BJ (cell line): ENCODE data around the gene FARP2. TPM values are rescaled to one million over a fixed set of nuclear protein-coding genes. Genes with fewer than 3 reads are reported as not detected.

ENCODE experiments used
- CTCF ChIA-PET: fragments of 350-600 bp; formaldehyde crosslinking; extraction: SDS; loops from one replicate; lab custom pipeline; 2021; ENCODE audit warnings: antibody characterized with exemption, inconsistent platforms; lab: Yijun Ruan, JAX
- POLR2A ChIA-PET: fragments of 300-600 bp; sonication (Branson Sonifier 250); formaldehyde crosslinking; extraction: SDS; loops from one replicate; lab custom pipeline; 2021; ENCODE audit warnings: antibody characterized with exemption; lab: Charles Lee
- DNase-seq: peaks from one replicate; pipeline ENCODE4 v3.0.0-alpha.2; 2011; ENCODE audit warnings: low read depth
- H3K27me3 ChIP-seq: 2 replicates; pipeline ENCODE4 v1.6.0; 2011; ENCODE audit warnings: low read length; ENCODE audit not compliant: control insufficient read depth, insufficient read depth
- H3K36me3 ChIP-seq: 2 replicates; pipeline ENCODE4 v1.5.1; 2011; ENCODE audit warnings: low read length; ENCODE audit not compliant: control insufficient read depth, insufficient read depth
- H3K4me3 ChIP-seq: 2 replicates; pipeline ENCODE4 v1.5.1; 2011; ENCODE audit warnings: low read depth, mild to moderate bottlenecking, control low read depth, low read length
- polyA plus RNA-seq: library from polyadenylated mRNA; depleted of rRNA; stranded (reverse); fragments of >200 nt; gene quantifications from 2 replicates; pipeline ENCODE4 v1.2.3, GENCODE V29; 2011; rRNA removed
- small RNA-seq: library from RNA; depleted of rRNA; stranded (forward); fragments of <200 nt; gene quantifications from one replicate; pipeline ENCODE3, GENCODE V24; 2012; ENCODE audit warnings: low replicate concordance, low read depth; ENCODE audit not compliant: insufficient read length
- TF ChIP-seq, protein P1 (sequence below): IDR thresholded peaks from 2 replicates; pipeline ENCODE4 v1.5.1; 2011; ENCODE audit warnings: low read depth, mild to moderate bottlenecking, control low read depth, inconsistent platforms, low read length, moderate library complexity; ENCODE audit not compliant: insufficient read depth

The FARP2 gene
- polyA plus RNA-seq, 1 experiment, result 28.7 TPM

DNA sequence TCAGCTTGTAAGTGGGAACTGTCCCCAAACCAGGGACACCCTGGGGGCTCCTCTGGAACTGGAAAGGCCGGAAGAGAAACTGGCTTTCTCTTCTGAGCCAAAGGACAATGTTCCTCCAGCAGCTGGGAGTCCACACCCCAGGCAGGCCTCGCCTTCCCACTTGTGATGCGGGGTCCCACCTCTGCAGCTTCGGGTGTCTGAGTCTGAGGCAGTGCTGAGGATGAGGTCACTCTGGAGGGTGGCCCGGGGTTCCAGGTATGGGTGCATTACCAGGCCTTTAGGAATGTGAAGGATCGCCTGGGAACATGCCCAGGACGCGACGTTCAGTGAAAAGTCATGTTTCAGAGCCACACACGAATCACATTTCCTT is 184.3 kb downstream of the FARP2 start:
- no peaks in the 10 kb centered on the region for H3K27me3 ChIP-seq
- ChIA-PET CTCF (no interaction called here), POLR2A (no interaction called here)
- DNase-seq, result no peak
- TF ChIP-seq, protein P1, sequence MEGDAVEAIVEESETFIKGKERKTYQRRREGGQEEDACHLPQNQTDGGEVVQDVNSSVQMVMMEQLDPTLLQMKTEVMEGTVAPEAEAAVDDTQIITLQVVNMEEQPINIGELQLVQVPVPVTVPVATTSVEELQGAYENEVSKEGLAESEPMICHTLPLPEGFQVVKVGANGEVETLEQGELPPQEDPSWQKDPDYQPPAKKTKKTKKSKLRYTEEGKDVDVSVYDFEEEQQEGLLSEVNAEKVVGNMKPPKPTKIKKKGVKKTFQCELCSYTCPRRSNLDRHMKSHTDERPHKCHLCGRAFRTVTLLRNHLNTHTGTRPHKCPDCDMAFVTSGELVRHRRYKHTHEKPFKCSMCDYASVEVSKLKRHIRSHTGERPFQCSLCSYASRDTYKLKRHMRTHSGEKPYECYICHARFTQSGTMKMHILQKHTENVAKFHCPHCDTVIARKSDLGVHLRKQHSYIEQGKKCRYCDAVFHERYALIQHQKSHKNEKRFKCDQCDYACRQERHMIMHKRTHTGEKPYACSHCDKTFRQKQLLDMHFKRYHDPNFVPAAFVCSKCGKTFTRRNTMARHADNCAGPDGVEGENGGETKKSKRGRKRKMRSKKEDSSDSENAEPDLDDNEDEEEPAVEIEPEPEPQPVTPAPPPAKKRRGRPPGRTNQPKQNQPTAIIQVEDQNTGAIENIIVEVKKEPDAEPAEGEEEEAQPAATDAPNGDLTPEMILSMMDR, result no peak
- peak overlapping the region; percentile 50 for H3K4me3 ChIP-seq
- no peaks in the 10 kb centered on the region; the same call in 1 of the 2 replicates for H3K36me3 ChIP-seq

DNA sequence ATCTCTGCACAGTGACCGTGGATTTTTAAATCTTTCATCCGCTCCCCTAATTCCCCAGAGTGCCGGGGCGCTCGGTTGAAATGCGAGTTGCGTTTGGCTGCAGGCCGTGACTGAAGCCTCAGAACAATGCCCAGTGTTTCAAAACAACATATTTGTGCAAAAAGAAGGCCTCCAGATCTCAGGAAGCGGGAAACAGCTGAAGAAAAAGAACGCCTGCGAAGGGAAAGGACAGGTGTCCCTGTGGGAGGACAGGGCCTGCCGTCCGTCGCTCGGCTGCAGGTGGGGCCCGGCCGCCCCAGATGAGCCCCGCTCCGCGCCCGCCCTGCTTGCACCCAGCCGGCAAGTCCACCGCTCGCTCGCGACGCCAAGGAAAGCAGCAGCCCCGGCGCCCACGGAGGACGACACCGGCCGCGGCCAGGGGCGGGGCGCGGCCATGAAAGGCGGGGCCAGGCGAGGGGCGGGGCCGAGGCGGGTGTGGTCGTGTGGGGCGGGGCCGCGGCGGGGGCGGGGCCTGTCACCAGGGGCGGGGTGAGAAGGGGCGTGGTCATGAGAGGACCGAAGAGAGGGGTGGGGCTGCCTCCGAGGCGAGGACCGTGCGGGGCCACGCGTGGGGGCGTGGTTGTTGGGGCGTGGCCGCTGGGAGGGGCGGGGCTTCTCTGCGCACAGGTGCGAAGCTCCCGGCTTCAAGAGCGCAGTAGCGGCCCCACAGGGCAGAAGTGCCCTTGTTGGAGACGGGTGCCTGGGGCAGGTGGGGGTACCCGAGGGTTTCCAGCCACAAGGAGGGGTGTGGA is 184.9 kb downstream of the FARP2 start:
- POLR2A ChIA-PET, result no interaction called here
- CTCF ChIA-PET, result no interaction called here
- no peaks in the 10 kb centered on the region for H3K27me3 ChIP-seq
- peak overlapping the region; percentile 50 for H3K4me3 ChIP-seq
- TF ChIP-seq, protein P1, result no peak
- no peak for DNase-seq
- H3K36me3 ChIP-seq, result no peaks in the 10 kb centered on the region; the same call in 1 of the 2 replicates

DNA sequence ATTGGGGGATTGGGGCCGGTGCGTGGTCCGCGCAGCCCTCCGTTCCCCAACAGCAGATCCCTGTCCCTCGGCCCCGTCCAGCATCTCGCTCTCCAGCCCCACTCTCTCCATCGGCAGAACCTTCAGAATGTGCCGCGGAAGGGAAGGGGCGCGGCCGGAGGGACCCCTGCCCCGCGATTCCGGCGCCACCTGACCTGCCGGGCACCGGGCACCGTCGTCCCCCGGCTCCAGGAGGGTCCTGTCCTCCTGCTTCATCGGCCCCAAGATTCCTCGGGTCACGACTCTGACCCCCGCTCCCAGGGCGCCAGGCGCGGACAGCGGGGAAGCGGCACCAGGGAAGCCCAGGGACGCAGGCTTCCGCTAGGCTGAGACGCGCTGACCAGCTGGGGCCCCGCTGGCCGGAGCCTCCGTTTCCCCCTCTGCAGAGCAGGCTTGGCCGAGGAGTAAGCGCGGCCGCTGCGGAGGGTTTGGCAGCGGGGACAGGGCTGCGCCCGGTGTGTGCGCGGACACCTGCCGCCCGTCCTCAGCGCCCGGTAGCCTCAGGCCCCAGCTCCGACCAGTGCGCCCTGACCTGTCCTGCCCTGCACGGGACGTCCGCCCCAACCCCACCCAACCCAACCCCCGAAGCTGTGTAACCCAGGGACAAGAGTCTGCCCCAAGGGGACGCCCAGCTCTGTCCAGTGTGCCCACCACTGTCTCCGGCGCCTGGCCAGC is 185.6 kb downstream of the FARP2 start:
- POLR2A ChIA-PET, result no interaction called here
- CTCF ChIA-PET, result no interaction called here

DNA sequence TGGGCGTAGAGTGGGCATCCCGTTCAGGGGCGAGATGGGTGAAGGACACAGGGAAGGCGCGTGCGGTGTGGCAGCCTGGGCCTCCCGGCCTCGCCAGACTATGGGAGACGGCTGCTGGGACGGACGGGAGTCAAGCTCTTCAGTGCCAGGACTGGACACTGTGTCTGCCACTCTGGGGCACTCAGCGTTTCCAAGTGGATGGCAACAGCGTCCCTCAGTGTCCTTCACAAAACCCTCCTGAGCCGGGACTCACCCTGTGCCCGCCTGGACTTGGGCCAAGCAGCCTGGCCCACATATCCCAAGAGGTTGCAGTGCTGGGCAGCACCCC is 186.2 kb downstream of the FARP2 start:
- POLR2A ChIA-PET, result no interaction called here
- Histone ChIP-seq H3K36me3 (no peaks in the 10 kb centered on the region; the same call in 1 of the 2 replicates), H3K27me3 (no peaks in the 10 kb centered on the region), H3K4me3 (no peak overlapping the region)
- CTCF ChIA-PET, result no interaction called here
- no peak for DNase-seq
- TF ChIP-seq, protein P1, result no peak

More for the DNA sequence above, 185.6 kb downstream of the FARP2 start:
- Histone ChIP-seq H3K27me3 (no peaks in the 10 kb centered on the region), H3K36me3 (no peaks in the 10 kb centered on the region; the same call in 1 of the 2 replicates), H3K4me3 (peak overlapping the region; percentile 37)
- TF ChIP-seq, protein P1, result no peak
- DNase-seq, result no peak

Small RNAs within 50 kb of the gene (small RNA-seq; reads per million reads assigned to genes)
- gene MIR3133, result not detected

Other genes starting within 250 kb of the FARP2 start
- 1.9 and 3.4 TPM in 2 replicates for gene PASK, start 206.8 kb upstream of the FARP2 start, polyA plus RNA-seq
- 45.8 and 63.0 TPM in 2 replicates for gene PPP1R7, start 205.8 kb upstream of the FARP2 start, polyA plus RNA-seq
- gene ANO7, start 167.6 kb upstream of the FARP2 start, polyA plus RNA-seq, result 0.50 and 0.74 TPM in 2 replicates
- 738 and 948 TPM in 2 replicates for gene HDLBP, start 40.6 kb upstream of the FARP2 start, polyA plus RNA-seq
- 336 and 712 TPM in 2 replicates for gene SEPTIN2, start 40.4 kb upstream of the FARP2 start, polyA plus RNA-seq
- gene STK25, start 152.3 kb downstream of the FARP2 start, polyA plus RNA-seq, result 232 and 386 TPM in 2 replicates
- 29.4 and 42.9 TPM in 2 replicates for gene BOK, start 202.5 kb downstream of the FARP2 start, polyA plus RNA-seq